KOPT-K1 (cell line): Measurements from ENCODE around the gene GPR132.

Experiments used
- H3K27ac ChIP-seq: fragments of 200-600 bp; sonication (generic); 2 replicates; pipeline ENCODE4 v1.5.1; 2016; ENCODE audit warnings: antibody characterized with exemption, mild to moderate bottlenecking, low read depth, low read length; ENCODE audit not compliant: poor library complexity, severe bottlenecking
- H3K36me3 ChIP-seq: fragments of 200-600 bp; sonication (generic); 2 replicates; pipeline ENCODE4 v1.5.1; 2017; ENCODE audit warnings: antibody characterized with exemption, mild to moderate bottlenecking, low read length, moderate library complexity; ENCODE audit not compliant: insufficient read depth
- H3K9me3 ChIP-seq: fragments of 200-600 bp; sonication (generic); 2 replicates; pipeline ENCODE4 v1.5.1; 2017; ENCODE audit warnings: antibody characterized with exemption, low read length, mild to moderate bottlenecking; ENCODE audit not compliant: insufficient read depth, poor library complexity, severe bottlenecking

The GPR132 gene

DNA sequence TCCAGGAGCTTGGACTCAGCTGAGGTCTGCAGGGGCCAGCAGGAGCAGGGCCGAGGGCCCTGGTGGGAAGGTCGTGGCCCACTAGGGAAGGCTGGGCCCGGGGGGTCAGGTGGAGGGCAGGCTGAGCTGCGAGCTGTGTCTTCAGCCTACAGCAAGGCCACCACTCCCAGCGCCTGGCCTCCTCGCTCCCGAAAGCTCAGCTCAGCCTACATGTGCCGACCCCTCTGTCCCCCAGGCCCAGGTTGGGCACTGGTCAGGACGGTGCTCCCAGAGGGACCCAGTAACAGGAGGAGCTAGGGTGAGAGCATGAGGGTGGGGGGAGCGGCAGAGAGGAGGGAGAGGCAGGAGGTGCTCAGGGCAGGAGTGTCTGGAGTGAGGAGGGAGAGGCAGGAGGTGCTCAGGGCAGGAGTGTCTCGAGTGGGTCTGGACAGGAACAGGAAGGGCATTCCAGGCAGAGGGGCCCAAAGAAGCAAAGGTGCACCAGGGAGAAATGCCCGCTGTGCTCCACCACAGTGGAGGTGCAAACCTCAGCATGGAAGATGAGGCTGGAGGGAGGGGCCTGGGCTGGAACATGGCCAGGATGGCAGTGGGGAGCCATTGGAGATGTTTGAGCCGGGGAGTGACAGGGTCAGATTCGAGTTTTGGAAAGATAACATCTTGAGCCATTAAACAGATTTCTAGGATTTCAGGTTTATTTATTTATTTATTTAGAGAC lies 29.1 kb upstream of the GPR132 start:
- Histone ChIP-seq H3K36me3 (no peaks in the 10 kb centered on the region), H3K9me3 (peaks cover 1% of the 10 kb centered on the region), H3K27ac (no peak overlapping the region)

DNA sequence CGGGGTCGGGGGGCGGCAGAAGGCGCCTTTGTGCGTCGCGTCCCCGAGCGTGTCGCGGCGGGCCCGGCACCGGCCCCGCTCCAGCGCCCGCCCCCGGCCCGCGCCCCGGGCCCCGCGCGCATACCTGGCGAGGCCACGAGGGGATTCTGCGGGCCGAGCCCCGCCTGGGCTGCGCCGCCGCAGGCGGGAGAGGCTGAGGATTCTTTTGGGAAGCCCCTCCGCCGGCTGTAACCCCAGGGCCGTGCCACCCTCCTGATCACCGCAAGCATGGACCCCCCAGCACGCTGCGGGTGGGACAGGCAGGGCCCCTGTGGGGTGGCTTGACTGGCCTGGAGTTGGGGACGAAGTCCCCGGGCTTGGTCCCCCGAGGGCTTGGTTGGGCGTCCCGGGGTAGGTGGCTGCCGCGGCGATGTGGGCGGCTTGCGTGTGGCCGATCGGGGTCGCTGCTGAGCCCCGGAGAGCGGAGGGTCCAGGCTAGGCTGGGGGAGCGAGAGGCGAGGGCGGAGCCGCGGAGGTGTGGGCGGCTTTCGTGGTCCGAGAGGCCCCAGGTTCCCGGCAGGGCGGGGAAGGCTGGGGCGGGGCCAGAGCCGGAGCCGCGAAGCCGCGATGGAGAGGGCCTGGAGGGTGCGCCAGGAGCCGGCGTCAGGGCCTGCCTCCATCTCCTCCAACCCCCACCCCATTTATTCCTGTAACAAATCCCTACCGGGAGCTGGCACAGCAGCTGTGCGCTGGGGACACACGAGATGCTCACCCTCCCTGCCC lies 28.4 kb upstream of the GPR132 start:
- no peaks in the 10 kb centered on the region for H3K36me3 ChIP-seq
- no peak overlapping the region for H3K27ac ChIP-seq
- H3K9me3 ChIP-seq, result no peaks in the 10 kb centered on the region

DNA sequence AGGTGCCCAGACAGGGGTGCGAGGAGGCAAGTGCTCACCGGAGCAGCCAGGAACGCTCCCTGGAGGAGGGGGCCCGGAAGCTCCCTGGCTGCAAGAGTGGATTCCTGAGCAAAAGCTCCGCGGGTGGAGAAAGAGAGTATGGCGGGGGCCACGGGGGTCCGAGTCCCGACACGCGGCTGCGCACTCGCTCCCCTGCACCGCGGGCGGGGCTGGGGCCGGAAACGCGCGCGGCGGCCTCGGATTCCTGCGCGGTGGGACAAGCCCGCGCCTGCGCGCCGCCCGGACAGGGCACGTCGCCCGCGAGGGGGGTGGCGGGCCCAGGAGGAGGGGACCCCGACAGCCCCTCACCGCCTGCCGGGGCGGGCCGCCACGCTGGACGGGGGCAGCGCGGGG lies 27.8 kb upstream of the GPR132 start:
- no peak overlapping the region for H3K27ac ChIP-seq
- H3K36me3 ChIP-seq, result no peaks in the 10 kb centered on the region
- no peaks in the 10 kb centered on the region for H3K9me3 ChIP-seq

DNA sequence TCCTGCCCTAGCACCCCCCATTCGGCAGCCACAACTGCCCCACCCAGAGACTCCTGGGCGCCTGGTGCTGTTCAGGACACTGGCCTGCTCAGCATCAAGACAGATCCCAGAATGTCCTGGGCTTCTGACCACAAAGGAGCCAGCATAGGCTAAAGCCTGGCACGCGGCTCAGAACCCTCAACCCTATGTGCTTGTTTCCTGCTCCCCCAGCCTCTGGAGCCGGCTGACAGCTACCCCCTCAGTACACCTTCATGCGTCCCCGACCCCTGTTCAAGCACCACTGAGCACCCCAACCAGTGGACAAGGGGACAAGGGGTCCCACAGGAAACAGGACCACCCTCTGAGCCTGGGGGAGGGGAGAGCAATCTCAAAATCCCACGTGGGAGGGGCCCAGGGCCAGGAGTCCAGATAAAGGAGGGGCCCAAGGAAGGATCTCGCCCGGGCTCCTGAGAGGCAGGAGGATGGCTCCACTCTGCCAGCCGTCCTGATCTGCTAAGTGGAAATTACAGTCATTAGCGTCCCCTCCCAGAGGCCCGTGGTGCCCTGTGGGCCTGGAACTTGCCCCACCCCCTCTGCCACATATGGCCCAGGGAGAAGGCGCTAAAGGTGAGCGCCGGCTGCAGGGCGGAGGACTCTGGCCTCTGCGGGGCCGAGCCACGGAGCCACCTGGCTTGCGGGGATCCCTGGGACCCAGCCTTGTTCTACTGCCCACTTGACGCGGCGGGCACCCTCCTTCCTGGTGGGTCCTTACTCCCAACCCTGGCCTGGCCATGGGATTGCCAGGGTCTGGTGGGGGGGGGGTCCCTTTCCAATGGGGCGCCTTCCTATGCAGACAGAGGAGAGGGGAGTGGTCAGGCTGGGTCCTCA lies 27.2 kb upstream of the GPR132 start:
- Histone ChIP-seq H3K36me3 (no peaks in the 10 kb centered on the region), H3K9me3 (no peaks in the 10 kb centered on the region), H3K27ac (no peak overlapping the region)

DNA sequence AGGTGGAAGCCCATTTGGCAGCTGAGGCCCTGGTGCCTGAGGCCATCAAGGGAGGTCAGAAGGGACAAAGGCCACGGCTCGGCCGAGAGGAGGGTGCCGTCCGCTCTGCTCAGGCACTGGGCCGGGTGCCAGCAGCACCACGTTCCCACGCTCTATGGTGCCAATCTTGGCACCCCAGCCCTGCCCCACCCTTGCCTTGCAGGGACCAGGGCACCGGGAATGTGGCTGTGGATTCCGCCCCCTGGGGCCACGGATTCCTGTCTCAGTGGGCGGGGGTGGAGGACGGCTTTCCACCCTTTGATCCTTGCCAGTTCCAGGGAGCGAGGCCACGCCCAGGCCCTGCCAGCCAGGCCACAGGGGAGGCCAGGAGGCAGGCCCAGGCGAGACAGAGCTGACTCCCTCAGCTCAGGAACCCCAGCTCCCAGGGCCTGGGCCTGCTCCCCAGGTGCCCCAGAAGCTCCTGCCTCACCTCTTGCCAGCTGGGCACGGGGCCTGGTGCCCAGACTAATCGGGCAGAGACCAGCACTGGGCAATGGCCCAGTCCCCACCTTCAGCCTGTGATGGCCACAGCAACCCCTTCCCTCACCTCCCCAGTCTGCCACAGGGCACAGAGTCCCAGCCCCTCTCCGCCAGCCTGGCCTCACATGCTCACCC lies 26.4 kb upstream of the GPR132 start:
- H3K36me3 ChIP-seq, result no peaks in the 10 kb centered on the region
- H3K27ac ChIP-seq, result no peak overlapping the region
- H3K9me3 ChIP-seq, result no peaks in the 10 kb centered on the region

DNA sequence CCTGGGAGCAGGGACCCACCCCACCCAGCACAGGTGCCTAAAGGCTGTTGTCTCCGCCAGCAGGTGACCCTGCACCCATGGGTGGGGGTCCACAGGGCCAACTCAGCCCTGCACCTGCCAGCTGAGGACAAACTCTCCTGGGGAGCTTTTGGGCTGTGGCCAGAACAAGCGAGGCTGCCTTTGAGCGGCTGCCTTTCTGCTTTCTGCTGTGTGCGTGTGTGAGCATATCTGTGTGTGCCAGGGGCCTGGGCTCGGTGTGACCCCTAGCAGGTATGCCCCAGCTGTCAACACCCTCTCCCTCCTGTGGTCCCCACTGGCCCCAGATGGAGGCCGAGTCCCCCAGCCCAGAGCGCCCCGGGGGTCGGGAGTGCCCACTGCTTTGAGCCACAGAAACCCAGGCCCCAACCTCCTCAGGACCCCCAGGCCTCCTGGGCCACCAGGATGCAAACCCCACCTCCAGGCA lies 25.9 kb upstream of the GPR132 start:
- Histone ChIP-seq H3K36me3 (no peaks in the 10 kb centered on the region), H3K9me3 (no peaks in the 10 kb centered on the region), H3K27ac (no peak overlapping the region)

DNA sequence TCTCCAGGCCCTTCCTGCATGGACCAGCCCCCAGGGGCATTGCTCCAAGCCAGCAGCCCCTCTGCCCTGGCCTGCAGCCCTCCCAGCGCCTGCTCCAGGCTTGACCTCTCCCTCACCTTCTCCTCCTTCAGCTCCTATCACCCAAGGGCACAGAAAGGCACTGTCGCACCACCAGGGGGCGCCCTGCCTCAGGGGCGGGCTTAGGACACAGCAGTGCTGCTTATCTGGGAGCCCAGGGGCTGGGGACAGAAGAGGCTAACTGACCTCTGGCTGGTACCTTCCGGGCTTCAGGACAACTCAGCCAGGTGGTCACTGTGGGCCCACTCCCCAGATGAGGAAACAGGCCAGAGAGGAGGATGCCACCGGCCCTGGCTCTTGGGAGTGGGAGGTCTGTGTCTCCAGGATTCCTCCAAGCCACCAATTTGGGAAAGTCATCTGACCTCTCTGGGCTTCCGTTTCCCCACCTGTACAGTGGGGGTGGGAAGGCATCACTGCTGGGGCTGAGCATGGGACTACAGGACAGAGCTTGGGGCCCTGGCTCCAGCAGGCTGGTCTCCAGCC lies 25.3 kb upstream of the GPR132 start:
- no peaks in the 10 kb centered on the region for H3K9me3 ChIP-seq
- H3K27ac ChIP-seq, result no peak overlapping the region
- H3K36me3 ChIP-seq, result no peaks in the 10 kb centered on the region

DNA sequence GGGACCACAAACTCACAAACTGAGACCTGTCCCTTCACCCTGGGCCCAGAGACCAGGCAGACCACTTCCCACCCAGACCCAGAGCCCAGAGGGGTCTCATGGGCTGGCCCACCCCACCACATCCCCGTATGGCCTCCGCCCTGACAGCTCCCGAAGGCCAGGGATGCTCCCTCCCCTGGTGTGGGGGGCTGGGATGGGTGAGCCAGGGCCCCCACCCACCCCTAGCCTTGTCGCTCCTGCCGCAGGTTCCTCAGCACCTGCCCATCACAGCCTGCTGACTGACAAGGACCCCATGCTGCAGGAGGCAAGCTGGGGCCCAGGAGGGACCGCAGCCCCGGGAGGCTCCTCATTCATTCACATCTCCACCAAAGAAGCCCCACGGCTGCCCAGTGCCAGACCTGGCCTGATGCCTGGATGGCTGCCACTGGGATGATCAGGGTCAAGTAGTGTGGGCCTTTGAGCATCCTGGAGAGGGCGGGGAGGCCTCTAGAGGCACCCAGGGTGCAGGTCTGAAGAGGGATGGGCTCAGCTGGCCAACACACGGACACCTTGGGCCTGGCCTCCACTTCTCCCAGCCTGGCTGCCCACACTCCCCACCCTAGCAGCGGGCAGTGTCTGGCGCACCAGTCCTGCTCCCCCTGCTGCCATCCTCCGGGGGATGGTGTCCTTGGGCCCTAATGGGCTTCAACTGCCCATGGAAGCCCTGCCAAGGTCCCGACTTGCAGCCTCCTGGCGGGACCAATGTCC lies 24.7 kb upstream of the GPR132 start:
- Histone ChIP-seq H3K27ac (no peak overlapping the region), H3K36me3 (no peaks in the 10 kb centered on the region), H3K9me3 (no peaks in the 10 kb centered on the region)

DNA sequence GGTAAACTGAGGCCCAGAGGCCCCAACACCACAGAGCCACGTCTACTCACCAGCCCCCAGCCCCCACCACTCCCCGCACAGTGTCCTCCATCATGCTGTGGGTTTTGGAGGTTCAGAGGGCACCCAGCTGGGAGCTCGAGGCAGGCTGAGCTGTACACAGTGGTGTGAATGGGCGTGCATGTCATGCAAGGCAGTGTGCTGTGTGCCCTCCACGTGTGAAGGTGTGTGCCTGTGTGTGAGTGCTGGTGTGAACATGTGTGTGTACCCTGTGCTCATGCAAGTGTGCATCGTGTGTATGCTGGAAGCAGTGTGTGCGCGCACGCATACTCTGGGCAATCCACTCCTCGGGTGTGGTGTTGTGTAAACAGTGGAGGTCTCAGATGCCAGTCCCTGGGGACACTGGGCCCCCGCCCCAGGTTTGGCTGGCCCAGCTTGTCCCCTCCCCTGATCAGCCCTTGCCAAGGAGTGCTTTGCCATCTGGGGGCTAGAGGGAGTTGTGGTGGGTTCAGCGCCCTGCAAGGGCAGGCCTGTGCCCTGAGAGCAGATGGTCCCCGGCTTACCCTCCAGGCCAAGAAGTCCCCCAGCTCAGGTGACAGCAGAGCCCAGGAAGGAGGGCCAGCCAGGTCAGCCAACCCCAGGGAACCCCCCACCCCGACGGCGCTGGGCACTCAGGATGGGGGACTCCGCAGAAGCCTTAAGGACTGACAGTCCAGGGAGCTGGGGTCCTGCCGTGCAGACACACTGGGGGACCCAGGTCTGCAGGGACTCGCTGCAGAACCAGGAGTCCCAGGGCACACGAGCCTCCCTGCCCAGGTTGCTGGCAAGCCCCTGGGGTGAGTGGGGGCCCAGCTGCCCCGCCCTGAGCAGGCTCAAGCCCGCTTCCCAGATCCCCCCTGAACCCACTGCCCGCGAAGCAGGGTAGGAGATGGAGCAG lies 23.8 kb upstream of the GPR132 start:
- no peaks in the 10 kb centered on the region for H3K9me3 ChIP-seq
- H3K36me3 ChIP-seq, result no peaks in the 10 kb centered on the region
- no peak overlapping the region for H3K27ac ChIP-seq

DNA sequence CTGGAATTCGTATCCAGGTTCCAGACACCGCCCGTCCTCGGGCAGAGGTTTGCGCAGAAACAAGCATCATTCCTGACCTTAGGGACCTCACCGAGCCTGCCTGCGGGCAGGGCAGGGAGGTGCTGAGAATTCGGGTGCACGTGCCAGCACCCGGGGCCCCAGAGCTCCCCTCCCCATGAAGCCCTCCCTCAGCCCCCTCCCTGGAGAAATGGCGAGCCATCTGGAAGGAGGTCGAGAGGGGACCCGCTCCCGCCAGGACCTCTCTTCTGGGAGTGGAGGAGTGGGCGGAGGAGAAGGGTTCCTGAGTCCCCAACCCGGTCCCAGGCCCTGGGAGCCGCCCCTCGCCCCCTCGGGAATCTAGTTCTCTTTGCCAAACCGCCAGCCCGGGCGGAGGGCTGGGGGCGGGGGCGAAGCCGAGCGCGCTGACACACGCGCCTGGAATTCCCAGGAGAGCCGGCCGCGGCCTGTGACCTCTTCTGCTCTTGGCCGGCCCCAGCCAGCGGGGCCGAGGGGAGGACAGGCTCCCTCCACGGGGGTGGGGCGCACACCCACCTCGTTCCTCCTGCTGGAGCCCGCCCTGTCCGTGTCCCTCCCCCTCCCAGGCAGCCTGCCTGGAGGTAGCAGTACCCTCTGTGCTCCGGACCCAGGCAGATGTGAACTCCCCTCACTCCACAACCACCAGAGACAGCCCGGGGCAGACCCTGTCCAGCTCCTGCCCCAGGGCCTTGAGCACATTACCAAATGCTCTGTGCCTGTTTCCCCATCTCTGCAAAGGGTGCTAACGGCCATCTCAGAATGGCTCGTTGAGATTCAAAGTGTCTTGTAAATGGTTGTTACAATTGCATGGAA lies 23.0 kb upstream of the GPR132 start:
- Histone ChIP-seq H3K9me3 (no peaks in the 10 kb centered on the region), H3K36me3 (no peaks in the 10 kb centered on the region), H3K27ac (no peak overlapping the region)

DNA sequence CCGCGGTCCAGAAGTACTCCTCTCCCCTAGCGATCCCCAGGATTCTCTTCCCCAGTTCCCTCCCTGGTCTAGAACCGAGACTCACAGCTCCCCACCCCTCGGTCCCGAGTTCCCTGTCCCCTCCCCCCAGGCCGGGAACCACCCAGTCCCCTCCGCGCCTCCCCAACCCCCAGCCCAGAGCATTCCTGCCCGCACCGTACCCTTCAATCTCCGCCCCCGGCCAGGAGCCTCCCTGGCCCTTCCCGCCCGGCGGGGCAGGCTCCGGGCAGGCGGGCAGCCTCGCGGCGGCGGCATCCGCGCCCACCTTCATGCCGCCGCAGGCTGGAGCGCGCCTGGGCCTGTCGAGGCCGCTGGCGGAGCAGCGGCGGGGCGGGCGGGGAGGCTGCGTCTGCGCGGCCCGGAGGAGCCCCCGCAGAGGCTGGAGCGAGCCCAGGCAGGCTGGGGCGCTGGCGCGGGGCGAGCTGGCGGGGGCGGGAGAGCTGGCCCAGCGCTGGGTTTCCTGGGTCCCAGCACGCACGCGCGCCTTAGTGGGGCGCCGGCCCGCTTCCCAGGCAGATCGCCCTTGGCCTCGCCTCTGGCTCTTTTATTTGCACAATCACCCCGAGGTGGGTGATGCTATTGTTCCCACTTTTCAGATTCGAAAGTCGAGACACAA lies 22.2 kb upstream of the GPR132 start:
- H3K27ac ChIP-seq, result no peak overlapping the region
- no peaks in the 10 kb centered on the region for H3K9me3 ChIP-seq
- H3K36me3 ChIP-seq, result no peaks in the 10 kb centered on the region

DNA sequence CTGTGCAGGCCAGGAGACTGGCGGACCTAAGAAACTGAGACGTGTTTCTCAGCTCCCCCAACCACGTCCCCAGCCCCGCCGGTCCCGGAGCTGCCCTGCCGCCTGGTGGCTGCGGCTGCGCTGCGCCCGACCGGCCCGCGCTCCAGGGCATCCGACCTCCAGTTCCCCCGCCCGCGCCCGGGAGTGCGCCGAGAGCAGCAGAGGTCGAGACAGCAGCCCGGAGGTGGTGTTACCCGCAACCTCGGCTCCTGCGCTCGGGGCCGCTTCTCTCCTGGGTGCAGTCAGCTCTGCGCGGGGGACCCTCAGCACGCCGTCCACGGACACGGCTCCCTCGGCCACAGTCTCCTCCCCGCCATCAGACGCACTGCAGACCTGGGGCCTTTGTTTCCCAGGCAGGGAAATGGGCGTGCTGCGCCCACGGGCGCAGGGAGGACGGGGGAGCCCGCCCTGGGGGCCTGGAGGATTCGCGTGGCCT lies 21.6 kb upstream of the GPR132 start:
- Histone ChIP-seq H3K27ac (no peak overlapping the region), H3K36me3 (no peaks in the 10 kb centered on the region), H3K9me3 (no peaks in the 10 kb centered on the region)
